RPMI7951 (cell line): ENCODE results near the gene DLG2. TPM values are rescaled to one million over a fixed set of nuclear protein-coding genes. Genes with fewer than 3 reads are reported as not detected.

Experiments
- DNase-seq: peaks from one replicate; pipeline ENCODE4 v3.0.0-alpha.2; 2012; ENCODE audit warnings: low read depth
- total RNA-seq: library from RNA; depleted of rRNA; stranded (reverse); fragments of >200 nt; shearing (Covaris generic); gene quantifications from 2 replicates; pipeline ENCODE4 v1.2.3, GENCODE V29; 2014

The DLG2 gene
- total RNA-seq, 1 experiment from 2014 or later: 0.36 TPM

- no peak for DNase-seq
These were observed 68.7 kb downstream of the DLG2 start for GRCh38 chr11:85558411-85558810.

GRCh38 chr11:85551881-85552280 lies 75.3 kb downstream of the DLG2 start:
- no peak for DNase-seq

GRCh38 chr11:85541683-85542082 lies 85.5 kb downstream of the DLG2 start:
- no peak for DNase-seq

GRCh38 chr11:85540635-85541205 lies 86.4 kb downstream of the DLG2 start:
- no peak for DNase-seq

- no peak for DNase-seq
These were observed 87.0 kb downstream of the DLG2 start for GRCh38 chr11:85540181-85540580.

GRCh38 chr11:85539740-85540139 lies 87.4 kb downstream of the DLG2 start:
- DNase-seq: no peak

GRCh38 chr11:85539029-85539689 lies 88.0 kb downstream of the DLG2 start:
- no peak for DNase-seq

- no peak for DNase-seq
These were observed 90.7 kb downstream of the DLG2 start for GRCh38 chr11:85536438-85536837.

GRCh38 chr11:85534806-85535205 lies 92.3 kb downstream of the DLG2 start:
- no peak for DNase-seq

- no peak for DNase-seq
These were observed 95.8 kb downstream of the DLG2 start for GRCh38 chr11:85531191-85531897.

- no peak for DNase-seq
These were observed 96.5 kb downstream of the DLG2 start for GRCh38 chr11:85530634-85531033.

GRCh38 chr11:85526564-85526963 lies 100.6 kb downstream of the DLG2 start:
- DNase-seq: no peak

GRCh38 chr11:85525686-85526085 lies 101.5 kb downstream of the DLG2 start:
- DNase-seq: no peak

GRCh38 chr11:85517272-85517671 lies 109.9 kb downstream of the DLG2 start:
- DNase-seq: no peak

GRCh38 chr11:85495918-85496317 lies 131.2 kb downstream of the DLG2 start:
- DNase-seq: no peak

GRCh38 chr11:85494396-85494795 lies 132.7 kb downstream of the DLG2 start:
- no peak for DNase-seq

GRCh38 chr11:85485902-85486301 lies 141.2 kb downstream of the DLG2 start:
- no peak for DNase-seq

GRCh38 chr11:85483861-85484260 lies 143.3 kb downstream of the DLG2 start:
- DNase-seq: no peak

- no peak for DNase-seq
These were observed 145.3 kb downstream of the DLG2 start for GRCh38 chr11:85481862-85482261.

- DNase-seq: no peak
These were observed 151.3 kb downstream of the DLG2 start for GRCh38 chr11:85475660-85476517.

- no peak for DNase-seq
These were observed 154.2 kb downstream of the DLG2 start for GRCh38 chr11:85472953-85473352.

- no peak for DNase-seq
These were observed 162.9 kb downstream of the DLG2 start for GRCh38 chr11:85464283-85464682.
